H1 (cell line): ENCODE data around the gene SGPP2.

Experiments
- EZH2 ChIP-seq: fragments of 200-600 bp; sonication (generic); IDR thresholded peaks from 2 replicates; pipeline ENCODE4 v1.7.1; 2012; ENCODE audit warnings: low read depth, mild to moderate bottlenecking, moderate library complexity, low read length, inconsistent platforms; ENCODE audit not compliant: severe bottlenecking
- GTF2F1 ChIP-seq: IDR thresholded peaks from 2 replicates; pipeline ENCODE4 v1.6.1; 2012; ENCODE audit warnings: low read depth, low read length, improper control_type of control experiment, borderline replicate concordance
- POLR2AphosphoS5 ChIP-seq: IDR thresholded peaks from 2 replicates; pipeline ENCODE4 v1.6.1; 2011; ENCODE audit warnings: low read depth, low read length
- TAF1 ChIP-seq: IDR thresholded peaks from 2 replicates; pipeline ENCODE4 v1.6.1; 2011; ENCODE audit warnings: mild to moderate bottlenecking, low read depth, low read length
- TF ChIP-seq, protein P1 (sequence below), 3 experiments: IDR thresholded peaks; 1 replicate in 2 of 3; 2 replicates in 1 of 3; pipeline versions ENCODE4 v1.5.1 to v1.6.1; 2011; ENCODE audit warnings: low read length in 3 of 3, mild to moderate bottlenecking in 3 of 3, inconsistent platforms in 2 of 3, low read depth in 1 of 3, moderate library complexity in 1 of 3; ENCODE audit not compliant: insufficient read depth in 1 of 3; ENCODE audit errors: control extremely low read depth in 1 of 3

DNA sequence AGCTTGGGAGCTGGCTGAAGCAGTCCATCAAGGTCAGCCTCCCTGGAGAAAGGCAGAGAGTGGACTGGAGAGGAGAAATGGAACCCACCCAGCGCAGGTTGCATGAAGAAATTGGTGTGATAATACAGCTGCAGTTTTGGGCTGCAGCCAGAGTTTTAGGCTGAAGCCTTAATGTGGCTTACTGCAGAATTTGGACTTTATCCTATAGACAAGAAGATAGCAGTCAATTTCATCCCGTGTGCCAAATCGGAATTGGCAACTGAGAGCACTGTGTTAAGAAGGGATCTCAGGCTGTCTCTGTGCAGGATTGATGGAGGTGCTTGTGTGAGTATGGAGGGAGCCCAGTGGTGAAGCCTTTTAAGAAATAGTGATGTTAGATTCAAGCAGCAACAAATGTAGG is 7.5 kb downstream of the SGPP2 start:
- TF ChIP-seq, protein P1, sequence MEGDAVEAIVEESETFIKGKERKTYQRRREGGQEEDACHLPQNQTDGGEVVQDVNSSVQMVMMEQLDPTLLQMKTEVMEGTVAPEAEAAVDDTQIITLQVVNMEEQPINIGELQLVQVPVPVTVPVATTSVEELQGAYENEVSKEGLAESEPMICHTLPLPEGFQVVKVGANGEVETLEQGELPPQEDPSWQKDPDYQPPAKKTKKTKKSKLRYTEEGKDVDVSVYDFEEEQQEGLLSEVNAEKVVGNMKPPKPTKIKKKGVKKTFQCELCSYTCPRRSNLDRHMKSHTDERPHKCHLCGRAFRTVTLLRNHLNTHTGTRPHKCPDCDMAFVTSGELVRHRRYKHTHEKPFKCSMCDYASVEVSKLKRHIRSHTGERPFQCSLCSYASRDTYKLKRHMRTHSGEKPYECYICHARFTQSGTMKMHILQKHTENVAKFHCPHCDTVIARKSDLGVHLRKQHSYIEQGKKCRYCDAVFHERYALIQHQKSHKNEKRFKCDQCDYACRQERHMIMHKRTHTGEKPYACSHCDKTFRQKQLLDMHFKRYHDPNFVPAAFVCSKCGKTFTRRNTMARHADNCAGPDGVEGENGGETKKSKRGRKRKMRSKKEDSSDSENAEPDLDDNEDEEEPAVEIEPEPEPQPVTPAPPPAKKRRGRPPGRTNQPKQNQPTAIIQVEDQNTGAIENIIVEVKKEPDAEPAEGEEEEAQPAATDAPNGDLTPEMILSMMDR (IDR thresholded peaks at IDR 0.05; ENCODE audit: control extremely low read depth in 1 of 3, insufficient read depth in 1 of 3, low read depth in 1 of 3, low read length in 3 of 3) = no peak
- TF ChIP-seq TAF1 (no peak), EZH2 (no peak), POLR2AphosphoS5 (no peak), GTF2F1 (no peak)
